Adipocyte (in vitro differentiated cells): ENCODE data around the gene CACNA1A.
A peak's percentile ranks its signal among the peaks of the same experiment; 100 is the strongest.

Experiments used
- DNase-seq: peaks from one replicate; pipeline ENCODE4 v3.0.0-alpha.2; 2015; ENCODE audit warnings: low read depth
- H3K27me3 ChIP-seq: replicated peaks from 2 replicates; pipeline ENCODE4 v1.7.0; 2013; ENCODE audit warnings: mild to moderate bottlenecking, low read length, moderate library complexity; ENCODE audit not compliant: control insufficient read depth, insufficient read depth
- H3K36me3 ChIP-seq: 2 replicates; pipeline ENCODE4 v1.7.0; 2013; ENCODE audit warnings: low read length, mild to moderate bottlenecking, moderate library complexity; ENCODE audit not compliant: control insufficient read depth, insufficient read depth, severe bottlenecking
- H3K4me1 ChIP-seq: 2 replicates; pipeline ENCODE4 v1.7.0; 2013; ENCODE audit warnings: mild to moderate bottlenecking, low read length, moderate library complexity; ENCODE audit not compliant: control insufficient read depth, insufficient read depth
- H3K4me3 ChIP-seq: 2 replicates; pipeline ENCODE4 v1.7.0; 2013; ENCODE audit warnings: mild to moderate bottlenecking, low read length, moderate library complexity
- H3K9ac ChIP-seq: 2 replicates; pipeline ENCODE4 v1.7.0; 2013; ENCODE audit warnings: mild to moderate bottlenecking, low read length, moderate library complexity
- H3K9me3 ChIP-seq: 2 replicates; pipeline ENCODE4 v1.7.0; 2013; ENCODE audit warnings: mild to moderate bottlenecking, low read length, moderate library complexity; ENCODE audit not compliant: control insufficient read depth

CACNA1A gene

GRCh38 chr19:13506471-13506820, at the start of gene CACNA1A:
TSS of gene CACNA1A (minus strand) at chr19:13506479. CDS start at chr19:13506224, 255 bp downstream.
- Histone ChIP-seq H3K27me3 (peaks cover 10% of the 10 kb centered on the region), H3K4me1 (peaks cover 13% of the 10 kb centered on the region), H3K36me3 (no peaks in the 10 kb centered on the region), H3K4me3 (peak within 1 kb of the TSS; percentile 85), H3K9me3 (peaks cover 3% of the 10 kb centered on the region), H3K9ac (peak within 1 kb of the TSS; percentile 80)
- peak; percentile 18 for DNase-seq

- H3K36me3 ChIP-seq = no peaks in the 10 kb centered on the region
- H3K4me3 ChIP-seq = no peak overlapping the region
- H3K9ac ChIP-seq = no peak overlapping the region
- H3K27me3 ChIP-seq = peaks cover 3% of the 10 kb centered on the region
- DNase-seq = no peak
- H3K9me3 ChIP-seq = no peaks in the 10 kb centered on the region
- peaks cover 4% of the 10 kb centered on the region for H3K4me1 ChIP-seq
These were observed 48.4 kb upstream of the CACNA1A start for GRCh38 chr19:13554506-13555240.

GRCh38 chr19:13553880-13554400, 47.7 kb upstream of the CACNA1A start:
- H3K36me3 ChIP-seq = no peaks in the 10 kb centered on the region
- H3K9me3 ChIP-seq = no peaks in the 10 kb centered on the region
- no peak overlapping the region for H3K9ac ChIP-seq
- DNase-seq = no peak
- peaks cover 4% of the 10 kb centered on the region for H3K4me1 ChIP-seq
- peaks cover 3% of the 10 kb centered on the region for H3K27me3 ChIP-seq
- H3K4me3 ChIP-seq = no peak overlapping the region

- no peaks in the 10 kb centered on the region for H3K36me3 ChIP-seq
- DNase-seq = no peak
- H3K27me3 ChIP-seq = no peaks in the 10 kb centered on the region
- no peak overlapping the region for H3K4me3 ChIP-seq
- no peak overlapping the region for H3K9ac ChIP-seq
- peaks cover 23% of the 10 kb centered on the region for H3K9me3 ChIP-seq
- H3K4me1 ChIP-seq = peaks cover 4% of the 10 kb centered on the region
These were observed 41.9 kb upstream of the CACNA1A start for GRCh38 chr19:13548131-13548530.

- Histone ChIP-seq H3K9ac (no peak overlapping the region), H3K36me3 (no peaks in the 10 kb centered on the region), H3K27me3 (no peaks in the 10 kb centered on the region), H3K4me3 (no peak overlapping the region), H3K4me1 (no peaks in the 10 kb centered on the region), H3K9me3 (peaks cover 23% of the 10 kb centered on the region)
- DNase-seq = no peak
These were observed 40.8 kb upstream of the CACNA1A start for GRCh38 chr19:13547102-13547501.

- no peak for DNase-seq
- no peak overlapping the region for H3K9ac ChIP-seq
- no peaks in the 10 kb centered on the region for H3K27me3 ChIP-seq
- H3K36me3 ChIP-seq = no peaks in the 10 kb centered on the region
- H3K4me3 ChIP-seq = no peak overlapping the region
- peaks cover 27% of the 10 kb centered on the region for H3K9me3 ChIP-seq
- no peaks in the 10 kb centered on the region for H3K4me1 ChIP-seq
These were observed 38.1 kb upstream of the CACNA1A start for GRCh38 chr19:13544423-13544822.

GRCh38 chr19:13541554-13541953, 35.3 kb upstream of the CACNA1A start:
- no peaks in the 10 kb centered on the region for H3K36me3 ChIP-seq
- DNase-seq = no peak
- peaks cover 28% of the 10 kb centered on the region for H3K9me3 ChIP-seq
- no peak overlapping the region for H3K4me3 ChIP-seq
- peaks cover 4% of the 10 kb centered on the region for H3K27me3 ChIP-seq
- no peaks in the 10 kb centered on the region for H3K4me1 ChIP-seq
- H3K9ac ChIP-seq = no peak overlapping the region

- no peaks in the 10 kb centered on the region for H3K4me1 ChIP-seq
- no peaks in the 10 kb centered on the region for H3K36me3 ChIP-seq
- H3K27me3 ChIP-seq = peaks cover 4% of the 10 kb centered on the region
- DNase-seq = no peak
- no peak overlapping the region for H3K9ac ChIP-seq
- no peak overlapping the region for H3K4me3 ChIP-seq
- H3K9me3 ChIP-seq = peaks cover 6% of the 10 kb centered on the region
These were observed 33.1 kb upstream of the CACNA1A start for GRCh38 chr19:13539332-13539731.

GRCh38 chr19:13538601-13539253, 32.4 kb upstream of the CACNA1A start:
- Histone ChIP-seq H3K4me3 (no peak overlapping the region), H3K9me3 (peaks cover 6% of the 10 kb centered on the region), H3K36me3 (no peaks in the 10 kb centered on the region), H3K27me3 (peaks cover 4% of the 10 kb centered on the region), H3K9ac (no peak overlapping the region), H3K4me1 (no peaks in the 10 kb centered on the region)
- no peak for DNase-seq

GRCh38 chr19:13537454-13537853, 31.2 kb upstream of the CACNA1A start:
- H3K27me3 ChIP-seq = peaks cover 4% of the 10 kb centered on the region
- DNase-seq = no peak
- H3K4me1 ChIP-seq = no peaks in the 10 kb centered on the region
- peaks cover 6% of the 10 kb centered on the region for H3K9me3 ChIP-seq
- H3K4me3 ChIP-seq = no peak overlapping the region
- H3K36me3 ChIP-seq = no peaks in the 10 kb centered on the region
- H3K9ac ChIP-seq = no peak overlapping the region

GRCh38 chr19:13530720-13531119, 24.4 kb upstream of the CACNA1A start:
- DNase-seq = no peak
- no peak overlapping the region for H3K4me3 ChIP-seq
- peaks cover 3% of the 10 kb centered on the region for H3K9me3 ChIP-seq
- H3K4me1 ChIP-seq = no peaks in the 10 kb centered on the region
- no peak overlapping the region for H3K9ac ChIP-seq
- H3K36me3 ChIP-seq = no peaks in the 10 kb centered on the region
- peaks cover 4% of the 10 kb centered on the region for H3K27me3 ChIP-seq
